GM21528 (cell line): Measurements from ENCODE around the gene CT47A7.
"Not testable (repeated sequence)": the region's sequence is repeated elsewhere in the genome, so short reads cannot be mapped to it uniquely, and the experiment has no call there.

ENCODE experiments used
- ATAC-seq: cut with Tn5 transposase; IDR thresholded peaks from one replicate; pipeline ENCODE4 v1.9.1; 2021; ENCODE audit warnings: mild to moderate bottlenecking, moderate library complexity; ENCODE audit not compliant: unreplicated experiment, low FRiP score

The CT47A7 gene

GRCh38 chrX:120956500-120956899 is at the start of gene CT47A7:
Gene CT47A7 (minus strand): TSS chrX:120956600. CDS start chrX:120956345, 255 bp downstream.
- ATAC-seq = not testable (repeated sequence)

DNA sequence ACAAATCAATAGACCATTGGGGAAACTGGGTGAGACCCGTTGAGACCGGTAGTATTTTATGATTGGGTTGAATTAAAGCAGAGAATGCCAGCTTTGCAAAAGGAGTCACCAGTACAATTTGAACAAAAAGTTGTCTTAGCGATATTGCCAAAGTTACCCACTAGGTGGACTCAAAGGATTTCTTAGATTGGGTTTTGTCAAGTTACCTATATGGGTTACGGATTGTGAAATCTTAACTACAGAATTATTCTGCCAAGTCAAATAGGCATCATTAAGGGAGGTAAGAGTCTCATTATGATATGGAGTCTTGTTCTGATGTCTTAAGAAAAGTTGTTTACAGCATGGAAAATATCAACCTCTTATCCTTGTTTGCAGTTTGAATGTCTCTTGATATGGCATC is 44.2 kb upstream of the CT47A7 start:
- no peak for ATAC-seq

DNA sequence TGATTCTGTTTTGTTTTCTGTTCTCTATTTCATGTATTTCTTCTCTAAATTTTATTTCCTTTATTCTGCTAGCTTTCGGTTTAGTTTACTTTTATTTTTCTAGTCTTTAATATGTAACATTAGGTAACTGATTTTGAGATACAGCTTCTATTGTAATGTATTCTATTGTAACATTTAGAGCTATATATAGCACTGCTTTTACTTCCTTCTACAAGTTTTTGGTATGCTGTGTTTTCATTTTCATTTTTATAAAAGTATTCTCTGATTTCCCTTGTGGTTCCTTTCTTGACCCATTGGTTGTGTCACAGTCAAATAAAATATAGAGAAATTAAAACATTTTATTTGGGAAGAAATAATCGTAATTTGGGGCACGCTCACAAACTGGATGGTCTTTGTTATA is 43.0 kb upstream of the CT47A7 start:
- ATAC-seq = peak; percentile 84

GRCh38 chrX:120985660-120986059 is 29.3 kb upstream of the CT47A7 start, which contains the start of gene CT47A1:
Gene CT47A1 (minus strand): TSS chrX:120985760. CDS start chrX:120985529, 231 bp downstream.
- ATAC-seq = not testable (repeated sequence)
